ENCODE data around the gene AFM. TPM values are rescaled to one million over a fixed set of nuclear protein-coding genes. Genes with fewer than 3 reads are reported as not detected.

Gene AFM
- total and polyA plus RNA-seq, 2 of the 8 experiments (the other 6 are each of a cell fraction or from before 2014, with no cell fraction given) = not detected

GRCh38 chr4:73438048-73438447 is 43.5 kb upstream of the AFM start:
- FAIRE-seq = no peak

More at GRCh38 chr4:73438048-73438447, 43.5 kb upstream of the AFM start:
- Histone ChIP-seq H4K91ac (replicated peaks; ENCODE audit: insufficient read length, low read length) (no peak overlapping the region), H3K36me3 (ENCODE audit: control insufficient read depth in 2 of 4, insufficient read depth in 4 of 4, low read length in 3 of 4) (no peaks in the 10 kb centered on the region), H3K4me2 (ENCODE audit: insufficient read depth in 1 of 2, low read depth in 2 of 2, low read length in 2 of 2) (no peak overlapping the region), H4K20me1 (replicated peaks in 1 of 2; ENCODE audit: control insufficient read depth in 1 of 2, insufficient read depth in 2 of 2, low read length in 2 of 2) (no peaks in the 10 kb centered on the region), H2BK15ac (ENCODE audit: low read length) (no peak overlapping the region), H2AK5ac (ENCODE audit: low read depth, low read length) (no peak overlapping the region), H3K23ac (ENCODE audit: insufficient read length) (no peak overlapping the region), H3K14ac (ENCODE audit: insufficient read length) (no peak overlapping the region), H2AFZ (ENCODE audit: low read length) (no peak overlapping the region), H3K4ac (replicated peaks; ENCODE audit: insufficient read length, low read depth, low read length) (no peak overlapping the region), H4K5ac (ENCODE audit: insufficient read length, low read depth, low read length) (no peak overlapping the region), H3K56ac (replicated peaks; ENCODE audit: insufficient read length, low read depth, low read length) (no peak overlapping the region), H3K9ac (replicated peaks in 1 of 4; ENCODE audit: extremely low read depth in 1 of 4, low read depth in 3 of 4, low read length in 3 of 4) (no peak overlapping the region), H3K4me3 (ENCODE audit: extremely low read depth in 1 of 4, insufficient read depth in 2 of 4, low read depth in 3 of 4, low read length in 4 of 4) (no peak overlapping the region), H3K27ac (ENCODE audit: low read depth, low read length) (no peak overlapping the region), H3K18ac (ENCODE audit: extremely low read depth, low read length) (no peak overlapping the region), H2BK12ac (ENCODE audit: low read depth, low read length) (no peak overlapping the region), H2BK5ac (ENCODE audit: low read depth, low read length) (no peak overlapping the region), H3K23me2 (ENCODE audit: low read depth, low read length) (no peaks in the 10 kb centered on the region), H3K4me1 (replicated peaks in 1 of 4; ENCODE audit: control insufficient read depth in 3 of 4, insufficient read depth in 4 of 4, low read length in 3 of 4) (no peaks in the 10 kb centered on the region), H3K27me3 (replicated peaks in 1 of 4; ENCODE audit: control insufficient read depth in 3 of 4, extremely low read depth in 1 of 4, insufficient read depth in 3 of 4, low read length in 3 of 4) (no peaks in the 10 kb centered on the region), H3K79me1 (ENCODE audit: low read depth, low read length) (no peaks in the 10 kb centered on the region), H2BK20ac (ENCODE audit: low read length) (no peak overlapping the region), H4K8ac (ENCODE audit: extremely low read depth, insufficient read depth, low read length) (no peak overlapping the region), H3K9me3 (ENCODE audit: insufficient read depth in 2 of 2, low read depth in 1 of 2, low read length in 1 of 2) (no peaks in the 10 kb centered on the region), H3K79me2 (ENCODE audit: control insufficient read depth in 1 of 2, insufficient read depth in 2 of 2, low read length in 2 of 2) (no peaks in the 10 kb centered on the region), H2BK120ac (replicated peaks; ENCODE audit: low read depth, low read length) (no peak overlapping the region)
- ChIA-PET POLR2A (ENCODE audit: partially characterized antibody) (no interaction called here), CTCF (ENCODE audit: partially characterized antibody) (interaction anchor here (0.9 to 2.7 kb wide), 5 partner anchors 8 to 224 kb away, joined by 3 to 14 read pairs (median 4); no protein-coding TSS in a partner anchor)
- DNase-seq (ENCODE audit: low read depth in 1 of 2, low spot score in 2 of 2) = no peak
- TF ChIP-seq E2F6 (IDR thresholded peaks at IDR 0.05) (no peak), CBX5 (IDR thresholded peaks at IDR 0.05; ENCODE audit: low read depth, low read length) (no peak), SP4 (IDR thresholded peaks at IDR 0.05; ENCODE audit: low read length) (no peak), RNF2 (IDR thresholded peaks at IDR 0.05; ENCODE audit: borderline replicate concordance, low read depth, low read length, missing control alignments, poor library complexity, severe bottlenecking) (no peak), PHF8 (conservative IDR thresholded peaks at IDR 0.05; ENCODE audit: low read depth, low read length) (no peak), BACH1 (IDR thresholded peaks at IDR 0.05; ENCODE audit: low read length) (no peak), CEBPB (IDR thresholded peaks at IDR 0.05; ENCODE audit: low read depth, low read length) (no peak), SP2 (IDR thresholded peaks at IDR 0.05; ENCODE audit: low read length) (no peak)
- 87% methylated on average over 1 of the region's 1 CpG; no CpG with 5 or more reads in 1 of the 2 experiments for WGBS, 2 experiments (ENCODE audit: extremely low coverage in 1 of 2, insufficient coverage in 1 of 2, insufficient read length in 1 of 2, insufficient replicate concordance in 2 of 2, low coverage in 1 of 2, low lambda C conversion rate in 2 of 2, missing lambda C conversion rate in 1 of 2)
